Erythroblast (primary cell): ENCODE results near the gene SPAST.
A peak's percentile ranks its signal among the peaks of the same experiment; 100 is the strongest.
"Not testable (repeated sequence)": the region's sequence is repeated elsewhere in the genome, so short reads cannot be mapped to it uniquely, and the experiment has no call there.

Experiments used
- DNase-seq, 2 experiments: peaks; one replicate each; lab custom pipeline; 2025; lab: John Stamatoyannopoulos, UW
- GATA1 ChIP-seq: IDR thresholded peaks from 2 replicates; pipeline ENCODE4 v1.6.1; 2011; ENCODE audit warnings: low read depth, mild to moderate bottlenecking, control low read depth, low read length, moderate library complexity
- POLR2A ChIP-seq: IDR thresholded peaks from 2 replicates; pipeline ENCODE4 v1.6.1; 2011; ENCODE audit warnings: mild to moderate bottlenecking, low read length

Gene SPAST

DNA sequence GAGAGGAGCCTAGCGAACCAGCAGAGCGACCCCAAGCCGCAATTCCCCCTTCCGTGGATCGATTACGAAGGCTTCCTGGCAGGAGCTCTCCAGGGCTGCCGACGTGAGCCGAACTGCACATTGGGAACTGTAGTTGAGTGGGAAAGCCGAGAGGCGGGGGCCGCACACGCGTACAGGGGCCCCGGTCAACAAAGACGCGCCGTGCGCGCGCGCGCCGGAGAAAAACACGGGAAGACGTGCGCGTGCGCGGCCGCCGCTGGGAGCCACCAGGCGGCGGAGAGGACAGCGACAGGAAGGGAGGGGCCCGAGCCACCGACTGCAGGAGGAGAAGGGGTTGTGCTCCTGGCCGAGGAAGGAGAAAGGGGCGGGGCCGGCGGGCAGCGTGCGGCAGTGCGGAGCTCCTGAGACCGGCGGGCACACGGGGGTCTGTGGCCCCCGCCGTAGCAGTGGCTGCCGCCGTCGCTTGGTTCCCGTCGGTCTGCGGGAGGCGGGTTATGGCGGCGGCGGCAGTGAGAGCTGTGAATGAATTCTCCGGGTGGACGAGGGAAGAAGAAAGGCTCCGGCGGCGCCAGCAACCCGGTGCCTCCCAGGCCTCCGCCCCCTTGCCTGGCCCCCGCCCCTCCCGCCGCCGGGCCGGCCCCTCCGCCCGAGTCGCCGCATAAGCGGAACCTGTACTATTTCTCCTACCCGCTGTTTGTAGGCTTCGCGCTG lies at the start of gene SPAST:
Gene SPAST, plus strand, starts transcription at position 247 of the 711 bp plus-strand sequence. Its CDS starts 276 bp downstream, at position 523.
- no peak for TF ChIP-seq GATA1
- TF ChIP-seq POLR2A: peak; percentile 48
- peak; percentile 98 to 99 for DNase-seq

DNA sequence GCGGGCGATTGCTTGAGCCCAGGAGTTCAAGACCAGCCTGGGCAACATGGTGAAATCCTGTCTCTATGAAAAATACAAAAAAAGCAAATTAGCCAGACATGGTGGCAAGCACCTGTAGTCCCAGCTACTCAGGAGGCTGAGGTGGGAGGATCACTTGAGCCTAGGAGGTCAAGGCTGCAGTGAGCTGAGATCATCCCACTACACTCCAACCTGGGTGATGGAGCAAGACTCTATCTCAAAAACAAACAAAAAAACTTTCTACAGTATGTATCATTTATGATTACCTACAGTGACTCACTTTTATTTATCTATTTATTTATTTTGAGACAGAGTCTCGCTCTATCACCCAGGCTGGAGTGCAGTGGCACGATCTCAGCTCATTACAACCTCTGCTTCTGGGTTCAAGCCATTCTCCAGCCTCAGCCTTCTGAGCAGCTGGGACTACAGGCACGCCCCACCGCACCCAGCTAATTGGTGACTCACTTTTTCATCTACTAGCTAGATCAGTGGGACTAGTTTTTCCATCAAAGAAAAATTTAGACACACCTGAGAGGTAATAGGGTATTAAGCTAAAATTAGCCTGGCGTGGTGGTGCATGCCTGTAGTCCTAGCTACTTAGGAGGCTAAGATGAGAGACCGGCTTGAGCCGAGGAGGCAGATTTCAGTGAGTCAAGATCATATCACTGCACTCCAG lies 44.4 kb upstream of the SPAST start:
- DNase-seq: peak in 1 of 2 experiments; percentile 32

DNA sequence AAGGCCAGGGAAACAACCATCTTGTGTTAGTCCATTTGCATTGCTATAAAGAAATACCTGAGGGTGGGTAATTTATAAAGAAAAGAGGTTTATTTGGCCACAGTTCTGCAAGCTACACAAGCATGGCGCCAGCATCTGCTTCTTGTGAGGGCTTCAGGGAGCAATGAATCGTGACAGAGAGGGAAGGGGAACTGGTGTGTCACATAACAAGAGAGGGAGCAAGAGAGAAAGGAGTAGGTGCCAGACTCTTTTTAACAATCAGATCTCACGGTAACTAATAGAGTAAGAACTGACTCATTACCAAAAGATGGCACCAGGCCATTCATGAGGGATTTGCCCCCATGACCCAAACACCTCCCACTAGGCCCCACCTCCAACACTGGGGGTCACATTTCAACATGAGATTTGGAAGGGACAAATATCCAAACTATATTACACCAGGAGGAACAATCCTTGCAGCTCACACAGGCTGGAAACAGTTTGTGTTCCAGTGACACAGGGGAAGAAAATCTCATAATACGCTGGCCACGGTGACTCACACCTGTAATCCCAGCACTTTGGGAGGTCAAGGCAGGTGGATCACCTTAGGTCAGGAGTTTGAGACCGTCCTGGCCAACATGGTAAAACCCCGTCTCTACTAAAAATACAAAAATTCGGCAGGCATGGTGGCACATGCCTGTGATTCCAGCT lies 29.0 kb upstream of the SPAST start:
- DNase-seq: not testable (repeated sequence)

DNA sequence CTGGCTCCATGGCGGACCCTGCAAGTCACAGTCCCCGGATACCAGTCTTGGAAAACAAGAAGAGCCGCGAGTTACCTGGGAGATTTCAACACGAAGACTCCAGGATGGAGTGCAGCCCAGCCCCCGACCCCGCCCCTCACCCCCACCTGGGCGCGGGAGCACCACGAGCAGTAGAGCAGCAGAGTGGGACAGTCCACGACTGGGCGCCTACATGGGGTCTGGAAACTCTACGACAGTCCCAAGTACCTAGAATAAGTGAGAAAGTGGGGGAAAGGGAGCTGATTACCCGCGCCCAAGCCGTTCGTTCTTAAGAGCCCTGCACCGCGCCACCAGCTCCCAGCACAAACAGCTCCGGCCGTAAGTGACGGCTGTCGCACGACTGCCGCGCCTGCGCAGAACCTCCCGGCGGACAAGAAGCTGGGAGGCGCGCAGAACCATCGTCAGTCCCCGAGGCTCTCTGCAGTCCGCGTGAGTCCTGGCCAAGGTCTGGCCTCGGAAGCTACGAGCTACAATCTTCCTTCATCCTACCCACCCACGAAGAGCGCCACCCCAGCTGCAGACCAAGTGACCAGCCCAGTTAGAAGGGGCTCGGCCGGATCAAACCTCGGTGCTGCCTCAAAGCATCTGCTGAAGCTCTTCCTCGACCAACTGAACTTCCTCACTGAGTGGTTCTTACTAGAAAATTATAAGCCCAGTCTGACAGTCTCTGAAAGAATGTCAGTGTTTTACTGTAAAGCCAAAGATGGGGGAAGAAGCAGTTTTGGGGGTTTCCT lies 23.7 kb upstream of the SPAST start, which contains the start of gene DPY30:
Gene DPY30, minus strand, starts transcription at position 359 of the 773 bp plus-strand sequence. Its CDS starts 349 bp downstream, at position 10.
- TF ChIP-seq POLR2A (peak; percentile 97), GATA1 (no peak)
- DNase-seq: peak; percentile 97

DNA sequence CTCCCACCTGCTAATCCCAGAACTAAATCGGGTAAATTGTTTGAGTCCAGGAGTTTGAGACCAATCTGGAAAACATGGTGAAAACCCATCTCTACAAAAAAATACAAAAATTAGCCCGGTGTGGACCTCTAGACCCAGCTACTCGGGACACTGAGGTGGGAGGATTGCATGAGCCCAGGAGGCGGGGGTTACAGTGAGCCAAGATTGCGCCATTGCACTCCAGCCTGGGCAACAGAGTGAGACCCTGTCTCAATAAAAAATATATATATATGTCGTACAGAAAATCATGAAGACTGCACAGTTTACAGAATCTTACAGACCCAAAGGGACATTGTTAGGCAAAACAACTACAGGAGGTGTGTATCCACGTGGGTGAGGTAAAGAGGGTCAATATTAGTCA lies 19.8 kb upstream of the SPAST start:
- TF ChIP-seq POLR2A (no peak), GATA1 (no peak)

GRCh38 chr2:32051836-32052439 lies 11.4 kb upstream of the SPAST start:
- TF ChIP-seq POLR2A (no peak), GATA1 (no peak)
- DNase-seq: no peak

More for the DNA sequence above, 19.8 kb upstream of the SPAST start:
- DNase-seq: no peak

- not testable (repeated sequence) for DNase-seq
These were observed 8.8 kb upstream of the SPAST start for GRCh38 chr2:32054583-32054982.

DNA sequence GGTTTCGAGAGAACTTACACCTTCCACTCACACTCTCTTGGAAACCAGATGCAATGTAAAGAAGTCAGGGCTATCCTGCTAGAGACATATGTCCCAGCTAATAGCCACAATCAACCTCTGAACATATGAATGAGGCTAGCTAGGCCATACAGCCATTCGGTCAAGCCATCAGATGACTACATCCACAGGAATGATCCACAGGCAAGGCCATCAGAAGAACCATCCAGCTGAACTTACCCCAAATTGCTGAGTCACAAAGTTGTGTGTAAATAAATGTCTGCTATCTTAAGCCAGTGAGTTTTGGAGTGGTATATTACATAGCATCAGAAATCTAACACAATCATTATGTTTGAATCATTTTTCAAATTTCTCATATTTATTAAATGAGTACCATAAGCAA lies 5.2 kb upstream of the SPAST start:
- peak; percentile 40 to 61 for DNase-seq
- TF ChIP-seq GATA1: no peak
- TF ChIP-seq POLR2A: no peak

DNA sequence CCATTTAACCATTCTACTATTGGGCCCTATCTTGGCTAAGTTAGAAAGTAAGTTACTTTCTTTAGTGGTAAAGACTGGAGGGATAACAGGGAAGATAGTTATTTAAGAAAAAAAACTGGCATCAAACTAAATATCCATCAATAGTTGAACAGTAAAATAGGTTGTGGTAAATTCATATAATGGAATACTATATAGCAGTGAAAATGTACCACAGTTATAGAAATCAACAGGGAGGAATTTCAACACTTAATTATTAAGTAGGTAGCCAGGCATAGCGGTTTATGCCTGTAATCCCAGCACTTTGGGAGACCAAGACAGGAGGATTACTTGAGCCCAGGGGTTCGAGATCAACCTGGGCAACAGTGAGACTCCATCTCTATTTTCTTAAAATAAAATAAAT lies 3.1 kb upstream of the SPAST start:
- TF ChIP-seq GATA1: no peak
- no peak for TF ChIP-seq POLR2A
- DNase-seq: no peak

GRCh38 chr2:32061430-32061829 lies 1.9 kb upstream of the SPAST start:
- DNase-seq: no peak
- TF ChIP-seq POLR2A (no peak), GATA1 (no peak)

- no peak for TF ChIP-seq GATA1
- peak; percentile 54 to 72 for DNase-seq
These were observed 1.1 kb upstream of the SPAST start for GRCh38 chr2:32061973-32062861.

DNA sequence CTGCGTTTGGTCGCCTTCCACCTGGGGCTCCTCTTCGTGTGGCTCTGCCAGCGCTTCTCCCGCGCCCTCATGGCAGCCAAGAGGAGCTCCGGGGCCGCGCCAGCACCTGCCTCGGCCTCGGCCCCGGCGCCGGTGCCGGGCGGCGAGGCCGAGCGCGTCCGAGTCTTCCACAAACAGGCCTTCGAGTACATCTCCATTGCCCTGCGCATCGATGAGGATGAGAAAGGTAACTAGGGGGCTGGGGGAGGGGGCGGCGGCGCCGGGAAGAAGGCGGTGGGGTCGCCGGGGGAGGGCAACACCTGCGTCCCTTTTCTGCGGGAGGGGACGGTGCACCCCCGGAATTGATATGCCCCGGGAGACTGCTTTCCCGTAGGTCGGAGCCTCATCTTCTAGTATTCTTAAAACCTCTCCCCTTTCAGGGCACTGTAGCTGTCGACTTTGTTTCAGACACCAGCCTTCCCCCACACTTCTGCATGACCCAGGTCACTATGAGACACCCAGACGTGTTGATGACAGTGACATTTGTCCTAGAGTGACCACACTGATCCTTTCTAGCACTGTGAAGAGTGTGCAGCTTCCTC lies 755 bp downstream of the SPAST start:
- TF ChIP-seq GATA1 (no peak), POLR2A (no peak)
- peak; percentile 63 for DNase-seq

GRCh38 chr2:32064713-32065112 lies 1.4 kb downstream of the SPAST start:
- no peak for TF ChIP-seq GATA1
- TF ChIP-seq POLR2A: no peak
- DNase-seq: no peak
